Esophagus (tissue), 2 donors: ENCODE data around the gene PCSK1N. TPM values are rescaled to one million over a fixed set of nuclear protein-coding genes. Genes with fewer than 3 reads are reported as not detected.
A peak's percentile ranks its signal among the peaks of the same experiment; 100 is the strongest.

Experiments used
- H3K27ac ChIP-seq, 2 donors: one replicate each; pipeline ENCODE4 v1.5.1; 2013; ENCODE audit warnings: low read depth in 2 of 2, mild to moderate bottlenecking in 2 of 2, inconsistent platforms in 1 of 2, low read length in 1 of 2, moderate library complexity in 1 of 2
- H3K27me3 ChIP-seq, 2 donors: one replicate each; pipeline ENCODE4 v1.6.1; 2013; ENCODE audit warnings: low read length in 2 of 2, control low read depth in 1 of 2, mild to moderate bottlenecking in 1 of 2; ENCODE audit not compliant: insufficient read depth in 2 of 2, control insufficient read depth in 1 of 2
- H3K36me3 ChIP-seq, 2 donors: one replicate each; pipeline ENCODE4 v1.6.1; 2013; ENCODE audit warnings: low read length in 1 of 2; ENCODE audit not compliant: control insufficient read depth in 2 of 2, insufficient read depth in 2 of 2
- H3K4me1 ChIP-seq, 2 donors: one replicate each; pipeline ENCODE4 v1.6.1; 2013; ENCODE audit warnings: low read length in 1 of 2; ENCODE audit not compliant: control insufficient read depth in 2 of 2, insufficient read depth in 2 of 2
- H3K4me3 ChIP-seq, 2 donors: one replicate each; pipeline ENCODE4 v1.5.1; 2013; ENCODE audit warnings: low read length in 2 of 2, mild to moderate bottlenecking in 2 of 2, low read depth in 1 of 2, moderate library complexity in 1 of 2
- H3K9me3 ChIP-seq, 2 donors: one replicate each; pipeline ENCODE4 v1.6.1; 2013; ENCODE audit warnings: mild to moderate bottlenecking in 2 of 2, low read depth in 1 of 2, low read length in 1 of 2, moderate library complexity in 1 of 2; ENCODE audit not compliant: control insufficient read depth in 2 of 2, insufficient read depth in 1 of 2
- WGBS, 2 donors: extraction: QIAGEN DNeasy Blood & Tissue Kit; methylation state at CpG; one replicate each; pipeline ENCODE4 v1.1.7; 2013; 5-methylcytosine and 5-hydroxymethylcytosine counted together
- polyA plus RNA-seq, 2 donors: library from polyadenylated mRNA; stranded (reverse); fragments of 200-250 nt; gene quantifications; one replicate each; pipeline ENCODE4 v1.2.3, GENCODE V29; 2013
- donor health status: healthy with polysubstance abuse.
- donor health status: Bipolar disorder and iron deficiency.

Gene PCSK1N
- polyA plus RNA-seq, 2 donors, result 0.08 to 0.31 TPM

GRCh38 chrX:48802905-48803200 is 32.6 kb downstream of the PCSK1N start:
- Histone ChIP-seq H3K9me3 (peaks cover 0 to 3% of the 10 kb centered on the region in 2 donors), H3K36me3 (peaks cover 0 to 4% of the 10 kb centered on the region in 2 donors), H3K4me3 (peak overlapping the region; percentile 44 to 59), H3K4me1 (no peaks in the 10 kb centered on the region), H3K27ac (peak overlapping the region; percentile 95 to 99), H3K27me3 (no peaks in the 10 kb centered on the region)
- WGBS, 2 donors, result 32 to 59% methylated on average over 4 of the region's 4 CpGs

DNA sequence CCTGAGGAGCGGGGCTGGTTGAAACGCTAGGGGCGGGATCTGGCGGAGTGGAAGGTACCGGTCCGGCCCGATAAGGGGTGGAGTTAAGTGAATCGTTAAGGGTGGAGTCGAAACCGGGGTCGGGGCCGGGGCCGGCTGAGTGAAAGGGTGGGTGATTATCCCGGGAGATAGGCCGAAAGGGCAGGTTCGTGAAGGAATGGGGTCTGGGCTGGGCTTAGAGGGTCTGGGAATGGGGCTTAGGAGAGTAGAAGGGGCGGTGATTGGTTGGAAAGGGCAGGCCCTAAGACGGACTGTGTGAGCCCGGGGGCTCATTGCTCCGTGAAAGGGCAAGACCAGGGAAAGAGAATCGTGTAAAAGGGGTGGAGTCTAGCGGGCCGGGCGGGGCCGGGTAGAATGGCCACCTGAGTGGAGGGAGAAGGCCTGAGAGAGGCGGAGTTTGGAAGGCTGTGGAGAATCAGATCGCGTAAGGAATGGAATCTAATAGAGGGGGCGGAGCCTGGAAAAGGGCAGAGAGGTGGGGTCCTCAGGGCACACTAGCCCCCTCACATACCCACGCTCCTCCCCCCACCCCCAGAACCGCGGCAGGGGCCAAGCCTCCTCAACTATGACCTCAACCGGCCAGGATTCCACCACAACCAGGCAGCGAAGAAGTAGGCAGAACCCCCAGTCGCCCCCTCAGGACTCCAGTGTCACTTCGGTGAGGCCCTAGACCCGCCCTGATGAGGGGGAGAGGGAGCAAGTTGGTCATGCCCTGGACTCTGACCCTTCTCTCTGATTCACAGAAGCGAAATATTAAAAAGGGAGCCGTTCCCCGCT is 33.1 kb downstream of the PCSK1N start:
- 5 to 36% methylated on average over 36 to 39 of the region's 40 CpGs for WGBS, 2 donors
- peaks cover 0 to 4% of the 10 kb centered on the region in 2 donors for H3K36me3 ChIP-seq
- peak overlapping the region; percentile 95 to 99 for H3K27ac ChIP-seq
- H3K4me3 ChIP-seq, result peak overlapping the region; percentile 44 to 59
- no peaks in the 10 kb centered on the region for H3K27me3 ChIP-seq
- H3K4me1 ChIP-seq, result no peaks in the 10 kb centered on the region
- peaks cover 0 to 3% of the 10 kb centered on the region in 2 donors for H3K9me3 ChIP-seq

DNA sequence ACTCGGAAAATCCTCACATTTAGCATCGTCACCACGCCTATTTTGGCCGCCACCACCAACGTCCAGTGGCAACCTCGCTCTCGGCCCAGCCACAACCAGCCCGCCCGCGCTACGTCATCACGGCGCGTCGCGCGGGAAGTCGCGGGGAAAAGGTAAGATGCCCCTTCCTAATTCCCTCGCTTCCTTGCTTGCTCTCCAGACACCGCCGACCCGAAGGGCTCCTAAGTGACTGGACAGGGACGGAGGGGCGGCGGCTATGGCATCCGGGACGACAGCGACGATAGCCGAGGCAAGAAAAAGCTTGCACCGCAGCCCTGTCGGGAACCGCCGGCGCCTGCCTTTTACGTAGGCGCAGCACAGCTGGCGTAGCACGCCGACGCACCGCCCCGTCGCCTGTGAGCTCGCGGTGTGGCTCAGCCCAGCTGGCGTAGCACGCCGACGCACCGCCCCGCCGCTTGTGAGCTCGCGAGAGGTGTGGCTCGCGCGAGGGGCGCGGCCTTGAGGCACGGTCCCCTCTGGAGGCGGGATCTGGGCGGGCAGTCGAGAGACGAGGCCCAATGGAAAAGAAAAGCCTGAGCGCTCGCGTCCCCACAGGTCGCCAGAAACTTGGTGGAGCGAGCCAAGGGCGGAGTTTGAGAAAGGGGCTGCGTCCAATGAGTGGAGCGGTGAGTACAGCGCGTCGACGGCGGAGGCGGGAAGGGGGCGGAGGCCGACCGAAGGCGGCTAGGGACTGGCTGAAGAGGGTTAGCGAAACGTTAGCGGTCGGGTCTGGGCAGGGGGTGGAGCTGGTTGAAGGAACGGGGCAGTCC is 33.9 kb downstream of the PCSK1N start, which contains the start of gene HDAC6:
HDAC6 (plus strand) TSS at position 788 of the 809 bp plus-strand sequence. CDS start 626 bp downstream, outside the sequence.
- H3K27me3 ChIP-seq, result no peaks in the 10 kb centered on the region
- H3K4me3 ChIP-seq, result peak within 1 kb of the TSS; percentile 50 to 85
- H3K27ac ChIP-seq, result peak within 1 kb of the TSS; percentile 95 to 99
- H3K36me3 ChIP-seq, result peaks cover 0 to 4% of the 10 kb centered on the region in 2 donors
- 0 to 39% methylated on average over 87 to 89 of the region's 89 CpGs for WGBS, 2 donors
- no peaks in the 10 kb centered on the region for H3K4me1 ChIP-seq
- peaks cover 0 to 3% of the 10 kb centered on the region in 2 donors for H3K9me3 ChIP-seq

DNA sequence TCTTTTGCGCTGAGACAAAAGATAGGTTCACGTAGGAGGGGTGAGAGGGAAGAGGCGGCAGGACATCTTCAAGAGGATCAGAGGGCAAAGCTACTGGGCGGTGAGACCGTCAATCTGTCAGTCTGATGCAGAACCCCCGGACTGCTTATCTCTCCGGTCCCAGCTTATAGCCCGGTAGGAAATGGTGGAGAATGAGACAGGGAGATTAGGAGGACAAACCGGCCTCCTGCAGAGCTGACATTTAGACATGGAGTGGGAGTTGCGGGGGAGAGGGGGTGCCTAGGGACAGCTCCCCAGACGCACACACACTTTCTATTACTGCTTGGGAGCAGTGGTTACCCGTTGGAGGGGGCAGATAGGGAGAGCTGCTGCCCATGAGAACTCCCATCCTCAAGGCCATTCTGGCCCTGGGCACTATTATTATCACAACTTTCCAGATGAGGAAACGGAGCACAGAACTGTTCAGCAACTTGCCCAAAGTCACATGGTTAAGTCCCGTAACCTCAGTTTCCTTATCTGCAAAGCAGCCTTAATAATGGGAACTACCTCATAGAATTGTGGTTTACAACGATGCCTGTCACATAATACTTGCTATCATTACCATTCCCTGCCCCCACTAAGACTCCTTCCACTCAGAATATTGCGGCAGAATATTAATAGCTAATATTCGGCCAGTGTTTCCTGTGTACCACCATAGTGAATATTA is 34.7 kb downstream of the PCSK1N start:
- Histone ChIP-seq H3K36me3 (peaks cover 0 to 4% of the 10 kb centered on the region in 2 donors), H3K9me3 (peaks cover 0 to 3% of the 10 kb centered on the region in 2 donors), H3K4me3 (peak overlapping the region; percentile 50 to 85), H3K27me3 (no peaks in the 10 kb centered on the region), H3K4me1 (no peaks in the 10 kb centered on the region), H3K27ac (peak overlapping the region; percentile 95)
- 30 to 54% methylated on average over 17 of the region's 17 CpGs for WGBS, 2 donors

- H3K36me3 ChIP-seq, result no peaks in the 10 kb centered on the region
- H3K4me1 ChIP-seq, result no peaks in the 10 kb centered on the region
- no peaks in the 10 kb centered on the region for H3K27me3 ChIP-seq
- WGBS, 2 donors, result 75 to 87% methylated on average over 2 of the region's 2 CpGs
- H3K9me3 ChIP-seq, result peaks cover 0 to 3% of the 10 kb centered on the region in 2 donors
- no peak overlapping the region for H3K4me3 ChIP-seq
- H3K27ac ChIP-seq, result no peak overlapping the region
Observed at GRCh38 chrX:48798318-48798717, 37.1 kb downstream of the PCSK1N start.

GRCh38 chrX:48794911-48795515 is 40.4 kb downstream of the PCSK1N start:
- Histone ChIP-seq H3K27me3 (no peaks in the 10 kb centered on the region), H3K27ac (no peak overlapping the region), H3K4me3 (no peak overlapping the region), H3K36me3 (no peaks in the 10 kb centered on the region), H3K9me3 (no peaks in the 10 kb centered on the region), H3K4me1 (no peaks in the 10 kb centered on the region)
- WGBS, 2 donors, result 64 to 69% methylated on average over 8 of the region's 8 CpGs

- H3K4me3 ChIP-seq, result no peak overlapping the region
- no peak overlapping the region for H3K27ac ChIP-seq
- H3K9me3 ChIP-seq, result no peaks in the 10 kb centered on the region
- 77 to 86% methylated on average over 12 of the region's 12 CpGs for WGBS, 2 donors
- H3K4me1 ChIP-seq, result no peaks in the 10 kb centered on the region
- no peaks in the 10 kb centered on the region for H3K27me3 ChIP-seq
- no peaks in the 10 kb centered on the region for H3K36me3 ChIP-seq
Observed at GRCh38 chrX:48794340-48794910, 41.0 kb downstream of the PCSK1N start.

- 73 to 83% methylated on average over 4 of the region's 4 CpGs for WGBS, 2 donors
- H3K4me3 ChIP-seq, result no peak overlapping the region
- no peaks in the 10 kb centered on the region for H3K36me3 ChIP-seq
- no peak overlapping the region for H3K27ac ChIP-seq
- no peaks in the 10 kb centered on the region for H3K27me3 ChIP-seq
- no peaks in the 10 kb centered on the region for H3K9me3 ChIP-seq
- H3K4me1 ChIP-seq, result no peaks in the 10 kb centered on the region
Observed at GRCh38 chrX:48793935-48794334, 41.5 kb downstream of the PCSK1N start.

DNA sequence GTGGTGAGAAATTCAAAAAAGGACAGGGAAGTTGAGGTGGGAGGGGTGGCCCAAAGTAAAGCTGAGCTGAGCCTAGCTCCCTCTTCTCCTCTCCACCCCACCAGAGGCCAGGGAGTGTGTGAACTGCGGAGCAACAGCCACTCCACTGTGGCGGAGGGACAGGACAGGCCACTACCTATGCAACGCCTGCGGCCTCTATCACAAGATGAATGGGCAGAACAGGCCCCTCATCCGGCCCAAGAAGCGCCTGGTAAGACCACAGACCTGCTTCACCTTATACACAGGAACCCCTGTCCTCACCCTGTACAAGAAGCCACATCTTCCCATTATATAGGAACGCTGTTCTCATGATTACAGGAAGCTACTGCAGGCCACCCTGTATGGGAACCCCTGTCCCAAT is 43.2 kb downstream of the PCSK1N start:
- 73 to 92% methylated on average over 7 of the region's 7 CpGs for WGBS, 2 donors
- Histone ChIP-seq H3K9me3 (no peaks in the 10 kb centered on the region), H3K27ac (no peak overlapping the region), H3K4me3 (no peak overlapping the region), H3K27me3 (no peaks in the 10 kb centered on the region), H3K4me1 (no peaks in the 10 kb centered on the region), H3K36me3 (no peaks in the 10 kb centered on the region)
